ENCODE results near the gene ZPBP2. TPM values are rescaled to one million over a fixed set of nuclear protein-coding genes. Genes with fewer than 3 reads are reported as not detected.
A peak's percentile ranks its signal among the peaks of the same experiment; 100 is the strongest.

ZPBP2 gene
- total and polyA plus RNA-seq, 9 of the 15 experiments (the other 6 are each of a cell fraction or from before 2014, with no cell fraction given) = not detected

DNA sequence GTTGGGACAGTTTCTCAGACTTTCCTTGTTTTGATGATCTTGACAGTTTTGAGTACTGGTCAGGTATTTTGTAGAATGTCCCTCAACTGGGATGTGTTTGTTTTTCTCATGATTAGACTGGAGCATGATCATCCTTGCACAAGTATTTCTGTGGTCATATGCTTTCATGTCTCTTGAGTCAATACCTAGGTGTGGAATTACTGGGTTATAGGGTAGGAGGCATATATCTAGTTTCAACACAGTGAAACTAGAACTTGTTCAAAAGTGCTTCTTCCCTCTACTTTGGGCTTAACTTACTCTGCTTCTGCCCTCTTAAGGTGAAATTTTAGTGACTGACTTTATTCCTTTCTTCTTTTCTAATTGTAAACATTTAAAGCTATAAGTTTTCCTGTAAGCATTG lies 34.0 kb upstream of the ZPBP2 start (continued):
- TF ChIP-seq JUND (IDR thresholded peaks at IDR 0.05; ENCODE audit: borderline replicate concordance, low read depth, low read length) (no peak), JUND (tag; IDR thresholded peaks at IDR 0.05; ENCODE audit: borderline replicate concordance, low read depth, low read length) (no peak), MAZ (CRISPR knock-in tag; conservative IDR thresholded peaks at IDR 0.05 in 1 of 2, IDR thresholded peaks at IDR 0.05 in 1 of 2) (no peak), TAF15 (IDR thresholded peaks at IDR 0.05; ENCODE audit: low read depth, low read length) (no peak), NCOR1 (IDR thresholded peaks at IDR 0.05) (no peak), MTA3 (IDR thresholded peaks at IDR 0.05; ENCODE audit: borderline replicate concordance) (no peak), NR4A1 (CRISPR knock-in tag; IDR thresholded peaks at IDR 0.05) (no peak), NR4A1 (tag; IDR thresholded peaks at IDR 0.05) (no peak), ZNF121 (CRISPR knock-in tag; conservative IDR thresholded peaks at IDR 0.05) (no peak), ZNF436 (CRISPR knock-in tag; IDR thresholded peaks at IDR 0.05) (no peak)

DNA sequence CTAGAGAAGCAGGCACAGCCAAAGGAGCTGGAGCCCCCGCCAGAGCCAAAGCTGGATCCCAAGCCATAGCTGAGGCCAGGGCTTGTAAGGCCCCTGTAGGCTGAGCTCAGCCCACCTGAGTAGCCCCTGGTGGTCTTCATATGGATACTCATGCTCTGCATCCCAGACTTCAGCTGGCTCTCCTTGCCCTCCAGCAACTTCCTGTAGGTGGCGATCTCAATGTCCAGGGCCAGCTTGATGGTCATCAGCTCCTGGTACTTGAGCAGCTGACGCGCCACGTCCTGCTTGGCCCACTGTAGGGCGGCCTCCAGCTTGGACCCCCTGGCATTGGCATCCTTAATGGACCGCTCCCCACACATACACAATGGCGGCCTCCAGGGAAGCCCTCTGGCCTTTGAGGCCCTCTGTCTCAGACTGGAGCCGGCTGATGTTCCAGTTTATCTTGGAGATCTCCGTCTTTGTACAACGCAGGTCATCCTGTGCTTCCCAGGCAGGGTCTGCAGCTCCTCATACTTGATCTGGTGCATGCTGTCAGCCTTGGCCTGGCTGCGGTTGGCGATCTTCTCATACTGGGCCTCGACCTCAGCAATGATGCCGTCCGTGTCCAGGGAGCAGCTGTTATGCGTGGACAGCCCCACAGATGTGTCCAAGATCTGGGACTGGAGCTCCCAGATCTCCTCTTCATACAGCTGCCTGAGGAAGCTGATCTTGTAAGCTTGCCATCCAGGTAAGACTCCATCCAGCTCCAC lies 32.8 kb upstream of the ZPBP2 start:
- FAIRE-seq = no peak
- in situ Hi-C loops (cut with MboI) = no loop called here

More for the DNA sequence above, 32.8 kb upstream of the ZPBP2 start:
- Histone ChIP-seq H3K9ac (ENCODE audit: insufficient read depth in 1 of 2, low read depth in 2 of 2, low read length in 2 of 2) (no peak overlapping the region; a peak in 2 of 4 replicates), H3K9me3 (replicated peaks; ENCODE audit: control insufficient read depth, insufficient read depth, low read depth, low read length) (no peaks in the 10 kb centered on the region), H3K79me2 (ENCODE audit: control insufficient read depth, insufficient read depth, low read length) (no peaks in the 10 kb centered on the region), H3K4me3 (no peak overlapping the region), H3K4me1 (replicated peaks in 1 of 2; ENCODE audit: control insufficient read depth in 2 of 2, insufficient read depth in 2 of 2, low read length in 2 of 2) (no peaks in the 10 kb centered on the region), H4K20me1 (replicated peaks; ENCODE audit: control insufficient read depth, insufficient read depth, low read length) (no peaks in the 10 kb centered on the region), H3K9me1 (ENCODE audit: control insufficient read depth, insufficient read depth, low read length) (no peaks in the 10 kb centered on the region), H3K27me3 (ENCODE audit: control insufficient read depth in 2 of 2, insufficient read depth in 2 of 2, low read length in 2 of 2) (peaks cover 0 to 16% of the 10 kb centered on the region in 2 experiments; a peak in 4 of 5 replicates), H3K27ac (ENCODE audit: extremely low read depth, low read depth, low read length) (no peak overlapping the region; the same call in 2 of the 3 replicates), H3K36me3 (ENCODE audit: control insufficient read depth, insufficient read depth, low read length) (no peaks in the 10 kb centered on the region), H2AFZ (ENCODE audit: low read depth, low read length) (peak overlapping the region; percentile 14; the same call in 1 of the 2 replicates), H3K4me2 (ENCODE audit: insufficient read depth, low read length) (no peak overlapping the region)
- ATAC-seq (peak; percentile 51; the same call in 1 of the 3 replicates), DNase-seq (ENCODE audit: extremely low read depth in 1 of 4, low spot score in 3 of 4) (peak in 1 of 4 experiments; percentile 17)
- WGBS (ENCODE audit: insufficient coverage, low coverage, missing lambda C conversion rate) = 12% methylated on average over 17 of the region's 17 CpGs
- intact Hi-C loops (cut with micrococcal nuclease) = no loop called here
- ChIA-PET CTCF (ENCODE audit: low intra/inter-chr PET ratio) (no interaction called here), POLR2A (interaction anchor here (0.5 to 0.6 kb wide), 2 partner anchors 83 to 211 kb away, joined by 3 read pairs; partner anchors contain the start of gene GSDMB)
- TF ChIP-seq, protein P1, sequence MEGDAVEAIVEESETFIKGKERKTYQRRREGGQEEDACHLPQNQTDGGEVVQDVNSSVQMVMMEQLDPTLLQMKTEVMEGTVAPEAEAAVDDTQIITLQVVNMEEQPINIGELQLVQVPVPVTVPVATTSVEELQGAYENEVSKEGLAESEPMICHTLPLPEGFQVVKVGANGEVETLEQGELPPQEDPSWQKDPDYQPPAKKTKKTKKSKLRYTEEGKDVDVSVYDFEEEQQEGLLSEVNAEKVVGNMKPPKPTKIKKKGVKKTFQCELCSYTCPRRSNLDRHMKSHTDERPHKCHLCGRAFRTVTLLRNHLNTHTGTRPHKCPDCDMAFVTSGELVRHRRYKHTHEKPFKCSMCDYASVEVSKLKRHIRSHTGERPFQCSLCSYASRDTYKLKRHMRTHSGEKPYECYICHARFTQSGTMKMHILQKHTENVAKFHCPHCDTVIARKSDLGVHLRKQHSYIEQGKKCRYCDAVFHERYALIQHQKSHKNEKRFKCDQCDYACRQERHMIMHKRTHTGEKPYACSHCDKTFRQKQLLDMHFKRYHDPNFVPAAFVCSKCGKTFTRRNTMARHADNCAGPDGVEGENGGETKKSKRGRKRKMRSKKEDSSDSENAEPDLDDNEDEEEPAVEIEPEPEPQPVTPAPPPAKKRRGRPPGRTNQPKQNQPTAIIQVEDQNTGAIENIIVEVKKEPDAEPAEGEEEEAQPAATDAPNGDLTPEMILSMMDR (IDR thresholded peaks at IDR 0.05 in 2 of 3, conservative IDR thresholded peaks at IDR 0.05 in 1 of 3; ENCODE audit: insufficient read depth in 2 of 3, low read depth in 1 of 3, low read length in 3 of 3) = peak in 2 of 3 experiments; percentile 40 to 47; a peak in 3 of 6 replicates
- no peak for TF ChIP-seq PML (IDR thresholded peaks at IDR 0.05; ENCODE audit: low read length)
- 0 out of 4 replicates have a peak, but pooled peaks of 1 of the 2 experiments have one; percentile 6 for TF ChIP-seq RAD21 (CRISPR knock-in tag; conservative IDR thresholded peaks at IDR 0.05 in 1 of 2, IDR thresholded peaks at IDR 0.05 in 1 of 2)
- no TSS peak for BruUV-seq (replicated peaks)

Measured in K562 (cell line).